Measurements from ENCODE around the gene ANKRD52. TPM values are rescaled to one million over a fixed set of nuclear protein-coding genes. Genes with fewer than 3 reads are reported as not detected.

The ANKRD52 gene
- total and polyA plus RNA-seq, 2 donors from 2014 or later = 8.6 to 46.4 TPM

- H3K27ac ChIP-seq (ENCODE audit: low read depth in 2 of 2, low read length in 2 of 2) = no peak overlapping the region
- FAIRE-seq = no peak
- H3K4me1 ChIP-seq (ENCODE audit: control insufficient read depth in 2 of 3, insufficient read depth in 2 of 3, low read depth in 1 of 3, low read length in 3 of 3) = no peaks in the 10 kb centered on the region
- H3K9ac ChIP-seq (ENCODE audit: low read length in 3 of 3) = no peak overlapping the region
- H3K4me3 ChIP-seq (ENCODE audit: low read length in 3 of 3) = no peak overlapping the region
- DNase-seq = no peak
- no peaks in the 10 kb centered on the region for H3K27me3 ChIP-seq (ENCODE audit: control insufficient read depth, insufficient read depth, low read length)
- TF ChIP-seq CTCF (IDR thresholded peaks at IDR 0.05; ENCODE audit: borderline replicate concordance, extremely low read depth, insufficient read depth) = no peak
- H3K9me3 ChIP-seq (ENCODE audit: control insufficient read depth in 2 of 3, insufficient read depth in 1 of 3, low read length in 3 of 3) = no peaks in the 10 kb centered on the region
- intact Hi-C loops (cut with DNase I) = no loop called here
- H3K36me3 ChIP-seq (ENCODE audit: control insufficient read depth in 2 of 3, insufficient read depth in 3 of 3, low read length in 3 of 3) = peaks cover 11 to 34% (median 25%) of the 10 kb centered on the region in 3 donors
Observed at GRCh38 chr12:56204275-56204674, 53.9 kb downstream of the ANKRD52 start.

DNA sequence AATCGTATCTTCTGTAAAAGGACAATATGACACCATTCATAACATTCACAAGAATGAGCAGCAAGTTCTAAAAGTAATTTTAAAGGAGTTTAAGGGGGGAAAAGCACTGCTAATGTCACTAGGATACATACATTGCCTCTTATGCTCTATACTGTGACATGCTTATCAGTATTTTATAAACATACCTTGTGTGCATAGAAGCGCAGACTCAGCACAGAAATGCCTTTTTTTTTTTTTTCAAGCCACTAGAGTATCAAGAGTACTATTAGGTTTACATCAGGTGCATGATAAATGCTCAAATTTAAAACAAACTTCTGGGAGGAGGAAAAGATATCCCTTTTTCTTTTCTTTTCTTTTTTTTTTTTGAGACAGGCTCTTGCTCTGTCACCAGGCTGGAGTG is 55.3 kb downstream of the ANKRD52 start:
- no peak for FAIRE-seq

GRCh38 chr12:56202366-56202765 is 55.8 kb downstream of the ANKRD52 start:
- Histone ChIP-seq H3K36me3 (ENCODE audit: control insufficient read depth in 2 of 3, insufficient read depth in 3 of 3, low read length in 3 of 3) (peaks cover 4 to 26% (median 15%) of the 10 kb centered on the region in 3 donors), H3K9ac (ENCODE audit: low read length in 3 of 3) (no peak overlapping the region), H3K4me1 (ENCODE audit: control insufficient read depth in 2 of 3, insufficient read depth in 2 of 3, low read depth in 1 of 3, low read length in 3 of 3) (no peaks in the 10 kb centered on the region), H3K27ac (ENCODE audit: low read depth in 2 of 2, low read length in 2 of 2) (no peak overlapping the region), H3K27me3 (ENCODE audit: control insufficient read depth, insufficient read depth, low read length) (no peaks in the 10 kb centered on the region), H3K9me3 (ENCODE audit: control insufficient read depth in 2 of 3, insufficient read depth in 1 of 3, low read length in 3 of 3) (no peaks in the 10 kb centered on the region), H3K4me3 (ENCODE audit: low read length in 3 of 3) (no peak overlapping the region)
- FAIRE-seq (no peak), DNase-seq (no peak)
- no peak for TF ChIP-seq CTCF (IDR thresholded peaks at IDR 0.05; ENCODE audit: borderline replicate concordance, extremely low read depth, insufficient read depth)
- intact Hi-C loops (cut with DNase I) = no loop called here

More for the DNA sequence above, 55.3 kb downstream of the ANKRD52 start:
- H3K36me3 ChIP-seq (ENCODE audit: control insufficient read depth in 2 of 3, insufficient read depth in 3 of 3, low read length in 3 of 3) = peaks cover 8 to 30% (median 20%) of the 10 kb centered on the region in 3 donors
- H3K27me3 ChIP-seq (ENCODE audit: control insufficient read depth, insufficient read depth, low read length) = no peaks in the 10 kb centered on the region
- no peaks in the 10 kb centered on the region for H3K4me1 ChIP-seq (ENCODE audit: control insufficient read depth in 2 of 3, insufficient read depth in 2 of 3, low read depth in 1 of 3, low read length in 3 of 3)
- H3K9ac ChIP-seq (ENCODE audit: low read length in 3 of 3) = no peak overlapping the region
- intact Hi-C loops (cut with DNase I) = no loop called here
- no peak for TF ChIP-seq CTCF (IDR thresholded peaks at IDR 0.05; ENCODE audit: borderline replicate concordance, extremely low read depth, insufficient read depth)
- H3K4me3 ChIP-seq (ENCODE audit: low read length in 3 of 3) = no peak overlapping the region
- DNase-seq = no peak
- no peak overlapping the region for H3K27ac ChIP-seq (ENCODE audit: low read depth in 2 of 2, low read length in 2 of 2)
- H3K9me3 ChIP-seq (ENCODE audit: control insufficient read depth in 2 of 3, insufficient read depth in 1 of 3, low read length in 3 of 3) = no peaks in the 10 kb centered on the region

DNA sequence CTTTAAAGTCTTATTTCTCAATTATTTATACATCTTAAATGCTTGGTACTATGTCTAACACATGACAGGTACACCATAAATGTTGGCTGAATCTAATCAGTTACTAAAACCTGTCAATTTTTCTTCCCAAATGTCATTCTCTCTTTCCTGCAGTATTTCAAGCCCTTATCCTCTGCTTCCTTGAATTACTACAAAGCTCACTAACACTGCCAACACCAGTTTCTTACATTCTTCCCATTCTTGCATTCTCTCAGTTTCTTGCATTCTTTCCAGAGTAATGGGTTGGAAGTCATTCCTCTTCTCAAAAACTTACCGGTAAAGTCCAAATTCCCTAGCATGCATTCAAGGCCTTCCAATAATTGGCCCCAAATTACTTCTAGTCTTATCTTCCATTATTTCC is 59.3 kb downstream of the ANKRD52 start:
- FAIRE-seq = no peak
- Histone ChIP-seq H3K4me1 (ENCODE audit: control insufficient read depth in 2 of 3, insufficient read depth in 2 of 3, low read depth in 1 of 3, low read length in 3 of 3) (no peaks in the 10 kb centered on the region), H3K4me3 (ENCODE audit: low read length in 3 of 3) (no peak overlapping the region), H3K27me3 (ENCODE audit: control insufficient read depth, insufficient read depth, low read length) (no peaks in the 10 kb centered on the region), H3K36me3 (ENCODE audit: control insufficient read depth in 2 of 3, insufficient read depth in 3 of 3, low read length in 3 of 3) (no peaks in the 10 kb centered on the region), H3K27ac (ENCODE audit: low read depth in 2 of 2, low read length in 2 of 2) (no peak overlapping the region), H3K9ac (ENCODE audit: low read length in 3 of 3) (no peak overlapping the region), H3K9me3 (ENCODE audit: control insufficient read depth in 2 of 3, insufficient read depth in 1 of 3, low read length in 3 of 3) (no peaks in the 10 kb centered on the region)
- TF ChIP-seq CTCF (IDR thresholded peaks at IDR 0.05; ENCODE audit: borderline replicate concordance, extremely low read depth, insufficient read depth) = no peak
- intact Hi-C loops (cut with DNase I) = no loop called here
- no peak for DNase-seq
